HUDEP-2 (cell line): ENCODE results near the gene ZNF565.
"Not testable (repeated sequence)": the region's sequence is repeated elsewhere in the genome, so short reads cannot be mapped to it uniquely, and the experiment has no call there.

Experiments used
- DNase-seq, 76 experiments: peaks; one replicate each; lab custom pipeline; 2025; ENCODE audit not compliant: unreplicated experiment in 76 of 76; lab: John Stamatoyannopoulos, UW

The ZNF565 gene

DNA sequence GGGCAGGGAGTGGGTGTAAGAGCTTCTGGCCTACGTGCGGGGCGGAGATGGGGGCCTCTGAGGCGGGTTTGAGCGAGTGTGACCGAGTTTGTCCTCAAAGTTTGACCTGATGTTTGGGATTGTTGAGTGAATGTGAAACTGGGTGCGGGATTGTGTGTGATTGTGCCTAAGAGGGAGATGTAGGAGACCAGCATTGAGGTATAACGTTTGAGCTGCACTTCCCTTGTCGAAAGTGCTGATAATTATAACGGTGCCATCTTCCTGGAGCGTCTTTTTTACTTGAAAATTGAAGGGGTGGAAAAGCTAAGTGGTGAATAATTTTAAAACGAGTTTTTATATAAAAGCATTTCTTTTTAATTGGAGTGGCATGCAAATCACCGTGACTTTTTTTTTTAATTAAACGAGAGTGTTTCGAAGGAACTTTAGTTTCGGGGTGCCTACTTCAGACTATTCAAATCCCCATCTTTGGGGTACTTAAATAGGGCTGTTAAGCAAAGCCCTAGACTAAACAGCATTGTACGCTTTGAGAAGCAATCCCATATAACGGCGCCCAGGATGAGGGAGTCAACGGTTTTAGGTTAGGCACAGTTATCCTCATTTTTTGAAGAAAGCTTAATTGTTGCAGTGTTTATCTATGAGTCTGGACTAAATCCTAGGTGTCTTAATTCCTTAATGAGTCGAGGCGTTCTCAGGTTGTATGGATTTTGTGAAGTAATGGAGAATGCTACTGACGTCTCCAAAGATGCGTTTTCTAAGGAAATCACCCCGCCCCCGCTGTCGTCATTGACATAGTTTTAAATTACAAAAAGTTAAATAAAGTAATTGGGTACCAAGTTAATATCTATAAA, 1.0 kb upstream of the ZNF565 start:
- DNase-seq = peak in 15 of 76 experiments; percentile 4 to 51 (median 20)

GRCh38 chr19:36212895-36213294, 1.6 kb downstream of the ZNF565 start:
- DNase-seq = no peak

GRCh38 chr19:36210497-36210896, 4.0 kb downstream of the ZNF565 start:
- no peak for DNase-seq

- DNase-seq = no peak
These were observed 5.1 kb downstream of the ZNF565 start for GRCh38 chr19:36209372-36209771.

DNA sequence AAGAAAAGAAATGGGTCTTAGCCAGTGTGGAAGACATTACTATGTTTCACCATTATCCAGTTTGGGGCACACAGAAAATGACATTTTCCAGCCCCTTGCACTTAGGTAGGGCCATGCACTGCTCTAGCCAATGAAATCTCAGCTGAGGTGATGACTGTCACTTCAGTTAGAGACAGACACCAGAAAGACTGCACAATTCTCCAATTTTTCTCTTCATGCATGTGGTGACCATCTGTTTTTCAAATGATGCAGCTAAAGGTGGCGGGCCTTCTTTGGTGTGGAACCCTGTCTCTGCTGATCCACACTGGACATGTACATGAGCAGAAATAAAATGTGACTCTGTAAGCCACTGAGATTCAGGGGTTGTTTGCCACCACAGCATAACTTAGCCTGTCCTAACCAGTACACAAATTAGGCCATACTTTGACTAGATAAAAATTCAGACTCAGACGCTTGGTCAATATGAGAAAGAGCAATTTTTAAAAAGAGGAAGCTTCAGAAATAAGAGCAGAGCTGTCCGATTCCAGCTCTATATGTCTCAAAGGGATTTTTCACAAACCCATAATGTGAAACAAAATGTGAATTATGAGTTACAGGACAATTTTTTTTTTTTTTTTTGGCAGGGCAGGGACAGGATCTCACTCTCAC, 6.7 kb downstream of the ZNF565 start:
- DNase-seq = no peak

DNA sequence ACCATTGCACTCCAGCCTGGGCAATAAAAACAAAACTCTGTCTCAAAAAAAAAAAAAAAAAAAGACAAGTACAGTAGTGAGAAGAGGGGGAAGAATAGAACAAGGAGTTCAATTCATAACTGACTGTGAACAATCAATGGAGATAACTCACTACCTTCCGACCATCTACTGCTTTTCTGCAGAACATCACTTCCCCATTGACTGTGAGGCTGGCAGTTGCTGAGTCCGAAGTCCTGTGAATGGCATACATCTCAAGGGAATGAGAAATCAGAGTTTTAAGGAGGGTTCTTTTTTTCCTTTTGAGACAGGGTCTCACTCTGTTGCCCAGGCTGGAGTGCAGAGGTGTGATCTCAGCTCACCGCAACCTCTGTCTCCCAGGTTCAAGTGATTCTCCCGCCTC, 11.2 kb downstream of the ZNF565 start:
- DNase-seq = no peak

DNA sequence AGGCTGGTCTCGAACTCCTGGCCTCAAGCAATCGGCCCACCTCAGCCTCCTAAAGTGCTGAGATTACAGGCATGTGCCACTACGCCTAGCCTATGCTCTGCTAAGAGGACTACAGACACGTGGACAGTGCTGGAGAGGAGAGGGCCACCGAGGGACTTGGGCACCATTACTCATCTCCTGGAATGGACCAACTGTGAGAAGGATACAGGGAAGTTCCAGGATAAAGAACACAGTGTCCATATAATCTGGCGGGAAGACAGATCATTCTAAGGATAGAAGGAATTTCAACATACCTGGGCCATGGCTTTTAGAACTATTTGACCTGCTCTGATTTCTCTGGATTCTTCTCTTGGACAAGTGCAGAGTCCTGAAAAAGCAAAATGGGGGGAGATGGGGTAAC, 12.8 kb downstream of the ZNF565 start:
- no peak for DNase-seq

- DNase-seq = no peak
These were observed 16.3 kb downstream of the ZNF565 start for GRCh38 chr19:36198119-36198518.

DNA sequence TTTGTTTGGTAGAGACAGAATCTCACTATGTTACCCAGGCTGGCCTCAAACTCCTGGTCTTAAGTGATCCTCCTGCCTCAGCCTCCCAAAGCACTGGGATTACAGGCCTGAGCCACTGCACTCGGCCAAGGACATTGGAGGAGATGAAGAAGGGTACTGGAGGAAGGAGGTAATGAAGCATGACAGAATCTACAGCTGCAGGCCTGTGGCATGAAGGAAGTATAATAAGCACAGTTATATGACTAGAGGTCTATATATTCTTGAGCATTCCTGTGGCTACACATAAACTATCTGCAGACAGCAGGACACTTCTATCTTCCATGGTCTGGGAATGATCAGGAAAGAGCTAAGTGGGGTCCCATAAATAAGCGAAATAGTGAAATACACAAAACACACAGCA, 18.2 kb downstream of the ZNF565 start:
- DNase-seq = no peak

DNA sequence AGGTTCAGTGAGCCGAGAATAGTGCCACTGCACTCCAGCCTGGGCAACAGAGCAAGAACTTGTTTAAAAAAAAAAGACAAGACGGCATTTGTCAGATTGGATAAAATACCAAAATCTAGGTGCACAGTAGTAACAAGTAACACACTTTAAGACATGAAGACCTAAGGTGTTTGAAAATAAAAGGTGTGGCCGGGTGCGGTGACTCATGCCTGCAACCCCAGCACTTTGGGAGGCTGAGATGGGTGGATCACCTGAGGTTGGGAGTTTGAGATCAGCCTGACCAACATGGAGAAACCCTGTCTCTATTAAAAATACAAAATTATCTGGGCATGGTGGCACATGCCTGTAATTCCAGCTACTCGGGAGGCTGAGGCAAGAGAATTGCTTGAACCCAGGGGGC, 27.7 kb downstream of the ZNF565 start:
- not testable (repeated sequence) for DNase-seq

DNA sequence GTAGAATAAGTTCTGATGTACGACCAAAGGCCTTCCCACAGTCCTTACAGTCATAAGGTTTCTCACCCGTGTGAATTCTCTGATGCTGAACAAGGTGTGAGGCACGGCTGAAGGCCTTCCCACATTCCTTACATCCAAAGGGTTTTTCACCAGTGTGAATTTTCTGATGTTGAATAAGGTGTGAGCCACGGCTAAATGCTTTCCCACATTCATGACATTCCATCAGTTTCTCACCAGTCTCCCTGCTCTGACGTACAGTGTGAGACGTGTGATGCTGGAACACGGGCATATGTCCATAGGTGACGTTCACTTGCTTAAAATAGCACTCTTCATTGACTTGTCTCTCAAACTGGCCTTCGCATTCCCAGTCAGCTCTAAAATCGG, 31.2 kb downstream of the ZNF565 start:
- no peak for DNase-seq

DNA sequence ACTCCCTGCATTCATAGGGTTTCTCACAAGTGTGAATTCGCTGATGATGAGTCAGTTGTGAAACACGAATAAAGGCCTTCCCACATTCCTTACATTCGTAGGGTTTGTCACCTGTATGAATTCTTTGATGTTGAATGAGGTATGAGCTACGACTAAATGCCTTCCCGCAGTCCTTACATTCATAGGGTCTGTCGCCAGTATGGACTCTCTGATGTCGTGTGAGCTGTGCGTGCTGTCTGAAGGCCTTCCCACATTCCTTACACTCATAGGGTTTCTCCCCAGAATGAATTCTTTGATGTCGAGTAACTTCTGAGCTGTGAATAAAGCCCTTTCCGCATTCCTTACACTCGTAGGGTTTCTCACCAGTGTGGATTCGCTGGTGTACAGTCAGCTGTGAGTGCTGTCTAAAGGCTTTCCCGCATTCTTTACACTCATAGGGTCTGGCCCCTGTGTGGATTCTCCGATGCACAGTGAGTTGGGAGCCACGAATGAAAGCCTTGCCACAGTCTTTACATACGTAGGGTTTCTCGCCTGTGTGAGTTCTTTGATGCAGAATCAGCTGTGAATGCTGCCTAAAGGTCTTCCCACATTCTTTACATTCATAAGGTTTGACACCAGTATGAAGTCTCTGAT, 31.7 kb downstream of the ZNF565 start:
- DNase-seq = no peak

- not testable (repeated sequence) for DNase-seq
These were observed 35.4 kb downstream of the ZNF565 start for GRCh38 chr19:36179077-36179476.

DNA sequence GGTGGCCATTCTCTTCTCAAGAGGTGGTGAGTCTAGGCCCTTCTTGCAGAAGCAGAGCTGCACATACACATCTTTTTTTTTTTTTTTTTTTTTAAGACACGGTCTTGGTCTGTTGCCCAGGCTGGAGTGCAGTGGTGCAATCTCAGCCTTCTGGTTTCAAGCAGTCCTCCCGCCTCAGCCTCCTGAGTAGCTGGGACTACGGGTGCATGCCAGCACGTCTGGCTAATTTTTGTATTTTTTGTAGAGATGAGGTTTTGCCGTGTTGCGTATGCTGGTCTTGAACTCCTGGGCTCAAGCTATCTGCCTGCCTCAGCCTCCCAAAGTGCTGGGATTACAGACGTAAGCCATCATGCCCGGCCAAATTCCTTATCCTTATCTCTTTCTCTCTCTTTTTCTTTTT, 40.6 kb downstream of the ZNF565 start:
- DNase-seq = not testable (repeated sequence)

- no peak for DNase-seq
These were observed 41.6 kb downstream of the ZNF565 start for GRCh38 chr19:36172852-36173251.

- no peak for DNase-seq
These were observed 45.2 kb downstream of the ZNF565 start for GRCh38 chr19:36169084-36169760.

- DNase-seq = no peak
These were observed 50.7 kb downstream of the ZNF565 start for GRCh38 chr19:36163813-36164212.

GRCh38 chr19:36160821-36161596, 53.5 kb downstream of the ZNF565 start:
- DNase-seq = no peak

- DNase-seq = no peak
These were observed 61.3 kb downstream of the ZNF565 start for GRCh38 chr19:36153126-36153525.

GRCh38 chr19:36152352-36153091, 61.9 kb downstream of the ZNF565 start, which contains the start of gene COX7A1:
TSS of gene COX7A1 (minus strand) at chr19:36152447. CDS start at chr19:36152407, 40 bp downstream.
- DNase-seq = no peak
